Activated CD8-positive, alpha-beta memory T cell treated with anti-CD3 and anti-CD28 coated beads, Interleukin-2, amount 50 U/mL, for 1 hour (primary cell): Measurements from ENCODE around the gene ATRX.
"Not testable (repeated sequence)": the region's sequence is repeated elsewhere in the genome, so short reads cannot be mapped to it uniquely, and the experiment has no call there.

ENCODE experiments used
- DNase-seq: peaks from one replicate; pipeline ENCODE4 v3.0.0-alpha.2; 2020; ENCODE audit errors: extremely low read depth

Gene ATRX

GRCh38 chrX:77785486-77786364, at the start of gene ATRX:
Gene ATRX (minus strand): TSS chrX:77786216. CDS start chrX:77786001, 215 bp downstream.
- DNase-seq: peak; percentile 51

- not testable (repeated sequence) for DNase-seq
These were observed 45.5 kb upstream of the ATRX start for GRCh38 chrX:77831544-77831943.

- DNase-seq: not testable (repeated sequence)
These were observed 36.0 kb upstream of the ATRX start for GRCh38 chrX:77821989-77822388.

- no peak for DNase-seq
These were observed 34.2 kb upstream of the ATRX start for GRCh38 chrX:77820091-77820727.

GRCh38 chrX:77814210-77814609, 28.2 kb upstream of the ATRX start:
- no peak for DNase-seq

GRCh38 chrX:77802201-77802600, 16.2 kb upstream of the ATRX start:
- DNase-seq: no peak

- no peak for DNase-seq
These were observed 9.1 kb upstream of the ATRX start for GRCh38 chrX:77795124-77795523.

- no peak for DNase-seq
These were observed 7.9 kb upstream of the ATRX start for GRCh38 chrX:77793946-77794345.

GRCh38 chrX:77788050-77788449, 2.0 kb upstream of the ATRX start:
- no peak for DNase-seq

GRCh38 chrX:77786365-77786680, 307 bp upstream of the ATRX start:
- DNase-seq: no peak

GRCh38 chrX:77779695-77780094, 6.3 kb downstream of the ATRX start:
- DNase-seq: no peak

GRCh38 chrX:77776659-77777058, 9.4 kb downstream of the ATRX start:
- DNase-seq: no peak

- no peak for DNase-seq
These were observed 14.4 kb downstream of the ATRX start for GRCh38 chrX:77771601-77772000.

GRCh38 chrX:77768787-77769186, 17.2 kb downstream of the ATRX start:
- no peak for DNase-seq

GRCh38 chrX:77766212-77766611, 19.8 kb downstream of the ATRX start:
- DNase-seq: not testable (repeated sequence)

- DNase-seq: no peak
These were observed 30.5 kb downstream of the ATRX start for GRCh38 chrX:77755561-77755960.

GRCh38 chrX:77753942-77754341, 32.1 kb downstream of the ATRX start:
- DNase-seq: not testable (repeated sequence)

- DNase-seq: no peak
These were observed 36.3 kb downstream of the ATRX start for GRCh38 chrX:77749695-77750094.

GRCh38 chrX:77743720-77744119, 42.3 kb downstream of the ATRX start:
- DNase-seq: no peak

- DNase-seq: no peak
These were observed 43.1 kb downstream of the ATRX start for GRCh38 chrX:77742788-77743476.

- no peak for DNase-seq
These were observed 45.6 kb downstream of the ATRX start for GRCh38 chrX:77740376-77740905.

GRCh38 chrX:77733342-77733741, 52.7 kb downstream of the ATRX start:
- DNase-seq: no peak
